ENCODE measurements around the gene FGR. TPM values are rescaled to one million over a fixed set of nuclear protein-coding genes. Genes with fewer than 3 reads are reported as not detected.

The FGR gene
- total RNA-seq, 1 donor from 2014 or later: 0.14 TPM

DNA sequence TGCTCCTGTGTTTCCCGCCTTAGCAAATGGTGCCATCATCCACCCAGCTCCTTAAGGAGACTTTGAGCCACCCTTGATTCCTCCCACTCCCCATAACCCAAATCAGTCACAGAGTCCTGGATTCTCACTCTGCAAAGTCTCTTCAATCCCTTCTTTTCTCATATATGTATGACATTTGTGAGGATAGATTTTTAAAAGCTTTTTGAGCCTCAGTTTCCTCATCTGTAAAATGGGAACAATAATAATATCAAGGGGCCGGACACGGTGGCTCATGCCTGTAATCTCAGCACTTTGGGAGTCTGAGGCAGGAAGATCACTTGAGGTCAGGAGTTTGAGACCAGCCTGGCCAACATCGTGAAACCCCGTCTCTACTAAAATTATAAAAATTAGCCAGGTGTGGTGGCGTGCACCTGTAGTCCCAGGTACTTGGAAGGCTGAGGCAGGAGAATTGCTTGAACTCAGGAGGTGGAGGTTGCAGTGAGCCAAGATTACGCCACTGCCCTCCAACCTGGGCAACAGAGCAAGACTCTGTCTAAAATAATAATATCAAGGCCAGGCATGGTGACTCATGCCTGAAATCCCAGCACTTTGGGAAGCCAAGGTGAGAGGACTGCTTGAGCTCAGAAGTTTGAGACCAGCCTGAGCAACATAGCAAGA, 15.1 kb downstream of the FGR start:
- intact Hi-C loops (cut with micrococcal nuclease): loop anchor here (2.0 kb wide), 1 partner anchor 43 kb away; no protein-coding TSS in a partner anchor

DNA sequence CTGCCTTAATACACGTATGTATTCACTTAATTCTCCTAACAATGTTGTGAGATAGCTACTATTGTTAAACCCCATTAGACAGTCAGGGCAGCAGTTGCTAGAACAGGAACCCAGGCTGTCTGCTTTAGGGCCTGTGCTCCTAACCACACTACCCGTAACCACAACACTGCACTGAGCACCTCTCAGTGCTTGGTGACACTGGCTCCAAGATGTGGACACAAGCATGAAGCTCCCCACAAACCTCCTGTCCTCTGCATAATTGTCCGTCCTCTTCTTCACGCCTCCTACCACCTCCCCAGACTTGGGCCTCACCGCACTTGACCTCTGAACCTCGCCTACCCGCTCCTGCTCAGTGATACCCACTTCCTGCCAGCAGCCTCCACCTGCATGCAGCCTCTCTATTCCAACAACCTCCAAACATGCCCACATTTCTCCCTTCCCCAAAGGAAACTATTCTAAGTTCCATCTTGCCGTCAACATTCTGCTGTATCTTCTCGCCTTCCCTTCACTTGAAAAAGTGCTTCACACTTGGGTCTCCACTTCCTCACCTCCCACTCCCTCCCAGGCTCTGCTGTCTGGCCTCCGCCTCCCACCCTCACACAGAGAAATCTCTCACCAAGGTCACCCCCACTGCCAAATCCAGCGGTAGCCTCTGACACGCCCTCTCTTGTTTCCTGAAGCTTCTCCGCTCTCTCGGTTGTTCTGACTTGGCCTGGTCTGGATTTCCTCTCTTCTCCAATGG, 16.5 kb downstream of the FGR start:
- intact Hi-C loops (cut with micrococcal nuclease): loop anchor here (2.0 kb wide), 1 partner anchor 44 kb away; no protein-coding TSS in a partner anchor

- intact Hi-C loops (cut with micrococcal nuclease): no loop called here
Measured at GRCh38 chr1:27617420-27617819, 17.6 kb downstream of the FGR start.

DNA sequence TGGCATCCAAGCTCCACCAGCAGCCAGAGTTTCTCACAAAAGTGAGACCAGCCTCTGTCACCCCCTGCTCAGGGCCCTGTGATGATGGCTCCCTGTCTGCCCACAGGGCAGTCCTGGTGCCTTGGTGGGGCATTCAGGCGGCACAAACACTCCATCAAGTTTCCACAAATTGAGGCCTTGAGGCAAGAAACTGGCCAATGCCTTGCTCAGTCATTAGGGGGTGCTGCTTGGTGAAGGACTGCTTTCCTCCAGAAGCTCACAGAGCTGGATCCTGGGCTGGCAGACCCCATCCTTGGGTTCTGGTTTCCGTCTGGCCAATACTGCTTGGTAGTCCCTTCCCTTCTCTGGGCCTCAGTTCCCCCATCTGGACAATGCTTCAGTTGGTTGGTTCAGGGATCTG, 18.5 kb downstream of the FGR start:
- intact Hi-C loops (cut with micrococcal nuclease): no loop called here

DNA sequence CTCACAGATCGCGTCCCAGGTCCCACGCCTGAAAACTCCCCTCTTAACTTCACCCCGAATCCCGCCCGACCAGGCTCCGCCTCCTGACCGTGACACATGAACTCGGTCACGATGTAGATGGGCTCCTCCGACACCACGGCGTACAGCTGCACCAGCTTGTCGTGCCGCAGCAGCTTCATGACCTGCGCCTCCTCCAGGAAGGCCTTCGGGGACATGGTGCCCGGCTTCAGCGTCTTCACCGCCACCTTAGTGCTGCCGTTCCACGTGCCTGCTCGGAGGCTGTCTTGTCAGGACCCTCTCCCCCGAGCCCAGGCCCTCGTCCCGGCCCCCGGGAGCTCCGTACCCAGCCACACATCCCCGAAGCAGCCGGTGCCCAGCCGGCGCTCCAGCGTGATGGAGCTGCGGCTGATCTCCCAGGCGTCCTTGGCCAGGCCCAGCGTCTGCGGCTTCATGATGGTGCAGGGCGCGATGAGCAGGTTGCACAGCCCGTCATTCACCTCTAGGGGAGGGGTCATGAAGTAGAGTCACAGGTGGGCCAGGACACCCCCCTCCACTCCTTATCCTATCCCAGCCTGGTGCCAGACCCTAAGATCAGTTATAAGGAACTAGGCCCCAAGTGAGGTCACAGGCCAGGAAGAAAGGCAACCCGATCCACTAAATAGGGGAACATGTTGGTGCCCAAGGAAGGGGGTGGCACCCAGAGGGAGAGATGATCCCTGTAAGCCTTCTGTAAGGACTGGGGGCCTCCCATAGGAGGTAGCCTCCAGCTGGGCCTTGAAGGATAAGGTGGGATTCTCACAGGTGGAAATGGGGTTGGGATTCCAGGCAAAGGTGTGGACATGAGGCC, 19.4 kb downstream of the FGR start:
- intact Hi-C loops (cut with micrococcal nuclease): no loop called here

DNA sequence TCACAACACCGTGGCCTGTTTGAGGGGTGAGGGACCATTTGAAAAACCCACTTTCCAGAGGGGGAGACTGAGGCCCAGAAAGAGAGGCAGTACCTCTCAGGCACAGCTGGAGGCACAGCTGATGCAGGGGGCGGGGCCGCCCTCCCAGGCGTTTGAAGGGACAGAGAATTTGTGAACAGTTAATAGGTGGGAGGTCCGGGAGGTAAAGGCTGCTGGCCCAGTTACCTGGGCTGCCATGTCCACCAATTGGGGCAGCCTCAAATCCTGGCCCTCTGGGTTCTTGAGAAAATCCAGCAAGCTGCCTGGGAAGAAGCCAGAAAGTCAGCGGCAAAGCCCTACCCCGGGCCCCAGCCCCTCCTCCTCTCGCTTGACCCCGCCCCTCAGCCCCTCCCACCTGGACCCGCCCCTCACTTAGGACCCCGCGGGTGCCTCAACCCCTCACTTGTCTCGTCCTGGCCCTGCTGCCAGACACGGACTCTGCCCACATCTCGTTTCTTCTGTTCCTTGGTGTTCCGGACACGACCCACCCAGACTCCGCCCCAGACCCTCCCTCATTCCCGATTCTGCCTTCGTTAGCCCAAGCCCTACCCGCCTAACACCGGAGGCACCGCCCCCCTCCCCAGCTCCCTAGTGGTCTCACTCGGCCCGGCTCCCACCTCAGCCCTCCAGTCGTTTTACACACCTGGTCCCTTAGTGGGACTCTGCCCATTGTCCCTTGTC, 20.2 kb downstream of the FGR start:
- intact Hi-C loops (cut with micrococcal nuclease): no loop called here

DNA sequence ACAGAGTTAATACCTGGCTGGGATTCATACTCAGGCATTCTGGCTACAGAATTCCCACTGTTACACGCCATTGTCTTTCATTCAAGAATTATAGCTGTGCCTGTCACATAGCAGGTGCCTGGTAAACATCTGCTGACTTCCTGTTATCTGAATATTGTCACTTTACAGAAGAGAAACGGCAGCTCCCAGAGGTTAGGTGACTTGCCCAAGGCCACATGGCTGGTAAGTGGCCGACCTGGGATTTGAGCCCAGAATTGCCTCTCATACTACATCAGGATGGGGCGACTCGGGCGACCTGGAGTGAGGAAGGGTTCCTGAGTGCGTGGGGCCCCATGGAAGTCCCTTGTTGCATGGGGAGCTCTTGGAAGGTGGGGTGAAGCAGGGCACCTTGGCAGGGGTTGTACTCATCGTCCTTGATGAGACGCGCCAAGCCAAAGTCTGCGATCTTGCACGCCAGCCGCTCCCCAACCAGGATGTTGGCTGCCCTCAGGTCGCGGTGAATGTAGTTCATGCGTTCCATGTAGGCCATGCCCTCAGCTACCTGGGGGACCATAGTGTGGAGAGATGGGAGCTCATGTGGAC, 20.9 kb downstream of the FGR start:
- intact Hi-C loops (cut with micrococcal nuclease): no loop called here

GRCh38 chr1:27612718-27613117, 22.3 kb downstream of the FGR start:
- intact Hi-C loops (cut with micrococcal nuclease): no loop called here

DNA sequence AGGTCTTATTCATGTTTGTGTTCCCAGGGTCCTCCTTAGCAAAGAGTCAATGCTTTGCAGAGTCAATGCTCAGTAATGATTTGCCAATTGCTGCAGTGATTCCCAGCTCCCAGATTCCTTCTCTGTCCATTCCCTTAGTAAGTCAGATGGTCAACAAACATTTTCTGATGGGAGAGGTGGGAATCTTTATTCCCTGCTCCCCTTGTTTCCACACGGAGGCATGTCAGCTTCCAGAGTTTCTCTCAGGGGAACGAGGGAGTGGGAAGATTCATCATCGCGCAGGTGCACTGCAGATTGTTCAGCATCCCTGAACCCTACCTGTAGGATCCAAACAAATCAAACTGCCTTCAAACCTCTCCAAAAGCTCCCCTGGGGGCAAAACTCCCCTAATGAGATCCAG, 23.5 kb downstream of the FGR start:
- intact Hi-C loops (cut with micrococcal nuclease): no loop called here

GRCh38 chr1:27609618-27610240, 25.3 kb downstream of the FGR start:
- intact Hi-C loops (cut with micrococcal nuclease): loop anchor here (5.0 kb wide), 1 partner anchor 163 kb away; the partner anchor contains the start of gene STX12

- intact Hi-C loops (cut with micrococcal nuclease): loop anchor here (5.0 kb wide), 1 partner anchor 163 kb away; the partner anchor contains the start of gene STX12
Measured at GRCh38 chr1:27609210-27609555, 25.8 kb downstream of the FGR start.

GRCh38 chr1:27607239-27607804, 27.7 kb downstream of the FGR start:
- intact Hi-C loops (cut with micrococcal nuclease): loop anchor here (5.0 kb wide), 1 partner anchor 165 kb away; the partner anchor contains the start of gene STX12

- intact Hi-C loops (cut with micrococcal nuclease): loop anchor here (1.0 to 5.0 kb wide), 4 partner anchors 50 to 190 kb away; partner anchors contain the start of gene STX12
Measured at GRCh38 chr1:27606708-27607238, 28.2 kb downstream of the FGR start.

DNA sequence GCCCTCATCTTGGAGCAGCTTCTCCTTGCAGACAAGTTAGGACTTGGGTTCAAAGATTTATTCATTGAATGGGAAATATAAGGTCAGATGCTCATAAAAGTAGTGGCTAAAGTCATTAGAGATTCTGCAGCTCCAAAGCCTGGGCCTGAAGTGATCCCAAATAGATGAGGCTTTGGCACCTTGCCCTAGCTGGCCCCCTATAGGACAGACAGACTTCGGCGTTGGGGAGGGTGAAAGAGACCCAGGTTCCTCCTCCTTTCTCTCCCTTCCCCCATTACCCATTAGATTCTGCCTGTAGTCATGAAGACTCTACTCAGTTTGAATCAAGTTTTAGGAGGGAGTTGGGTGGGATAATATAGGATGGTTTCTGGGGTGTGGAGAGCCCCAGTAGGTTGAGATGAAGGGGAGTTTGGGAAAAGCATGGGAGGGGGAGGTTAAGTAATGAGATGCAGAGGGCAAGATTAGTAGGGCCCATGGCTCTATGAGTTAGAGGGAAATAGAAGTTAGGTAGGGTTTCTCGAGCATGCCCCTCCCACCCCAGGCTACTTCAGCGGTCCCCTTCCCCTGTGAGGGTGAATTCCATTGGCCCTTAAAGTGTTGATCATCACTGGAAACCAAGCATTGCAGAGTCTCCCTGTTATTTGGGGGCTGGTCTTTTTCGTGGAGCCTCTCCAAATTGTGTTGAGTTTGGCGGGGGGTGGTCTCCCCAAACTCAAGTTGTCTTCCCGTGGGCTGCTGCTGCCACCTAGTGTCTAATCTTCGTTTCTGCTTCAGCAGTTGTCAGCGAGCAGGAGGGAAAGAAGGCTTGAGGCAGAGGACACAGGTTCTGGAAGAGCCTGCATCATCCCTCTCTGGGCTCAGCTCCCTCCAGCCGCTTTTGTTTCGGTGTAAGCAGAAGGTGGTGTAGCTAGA, 28.9 kb downstream of the FGR start:
- intact Hi-C loops (cut with micrococcal nuclease): loop anchor here (1.0 to 5.0 kb wide), 6 partner anchors 50 to 305 kb away; partner anchors contain the start of genes GPR3 and STX12

DNA sequence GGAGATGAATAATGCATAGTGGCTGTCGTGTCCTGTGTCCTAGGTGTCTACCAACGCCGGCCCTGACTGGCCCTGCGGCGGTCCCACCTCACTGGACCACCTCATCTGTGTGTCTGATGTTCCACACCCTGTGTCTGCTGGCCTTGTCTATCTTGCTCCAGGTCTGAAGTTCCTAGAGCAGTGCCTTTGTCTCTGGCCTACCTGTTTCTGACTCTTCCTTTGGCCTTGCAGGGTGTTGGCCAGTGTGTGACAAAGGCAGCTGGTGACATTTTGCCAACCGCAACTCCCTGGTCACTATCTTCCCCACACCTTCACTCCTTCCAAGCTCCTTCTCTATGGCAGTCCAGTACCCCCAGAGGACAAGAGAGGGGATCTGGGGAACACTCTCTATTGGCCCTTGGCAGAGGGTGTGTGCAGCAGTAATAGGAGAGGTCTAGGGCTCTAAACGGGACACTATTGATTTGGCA, 29.7 kb downstream of the FGR start:
- intact Hi-C loops (cut with micrococcal nuclease): loop anchor here (2.0 to 5.0 kb wide), 3 partner anchors 167 to 305 kb away; partner anchors contain the start of genes GPR3 and STX12

DNA sequence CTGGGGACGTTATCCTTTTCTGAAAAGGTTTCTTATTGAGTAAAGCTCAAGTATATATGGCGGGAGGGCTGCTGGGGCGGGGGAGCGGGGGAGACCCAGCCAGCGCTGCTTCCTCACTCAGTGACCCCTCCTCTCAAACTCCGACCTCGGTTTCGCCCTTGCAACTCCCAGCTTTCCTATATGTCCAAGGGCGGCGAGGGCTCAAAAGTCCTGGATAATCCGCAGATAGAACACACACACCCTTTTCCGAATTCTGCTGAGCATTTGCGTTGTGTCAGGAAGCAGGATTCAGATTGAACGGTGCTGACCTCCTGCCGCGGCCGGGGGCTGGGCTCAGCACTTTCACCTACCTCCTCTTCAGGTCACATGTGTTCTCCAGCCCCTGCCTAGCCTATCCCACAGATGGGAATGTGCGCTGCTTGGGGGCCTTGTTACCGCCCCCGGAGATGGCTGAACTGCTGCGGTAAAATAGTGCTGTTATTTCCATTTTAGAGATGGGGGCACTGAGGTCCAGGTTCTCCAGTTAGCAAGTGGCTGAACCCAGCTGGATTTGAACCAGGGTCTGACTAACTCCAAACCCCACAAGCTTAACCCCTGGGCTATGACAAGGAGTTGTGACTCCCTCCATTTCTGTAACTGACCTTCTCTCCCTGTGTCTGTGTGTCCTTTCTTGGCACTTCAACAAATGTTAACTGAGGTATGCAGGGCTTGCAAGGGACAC, 30.2 kb downstream of the FGR start:
- intact Hi-C loops (cut with micrococcal nuclease): loop anchor here (1.0 to 5.0 kb wide), 5 partner anchors 114 to 304 kb away; partner anchors contain the start of genes GPR3, STX12, TMEM222 and WASF2
